Activated naive CD8-positive, alpha-beta T cell treated with anti-CD3 and anti-CD28 coated beads, Interleukin-2, amount 10 ng/mL, durations not matched to agents 7 days and 5 days (primary cell): ENCODE data around the gene NUDT17. TPM values are rescaled to one million over a fixed set of nuclear protein-coding genes. Genes with fewer than 3 reads are reported as not detected.
"Not testable (repeated sequence)": the region's sequence is repeated elsewhere in the genome, so short reads cannot be mapped to it uniquely, and the experiment has no call there.

ENCODE experiments used
- ATAC-seq: fragments of 150-1000 bp; cut with Tn5 transposase; one replicate; pipeline ENCODE4 v1.10.0; 2021; ENCODE audit warnings: low read depth, moderate library complexity
- POLR2A ChIA-PET: fragments of 350-600 bp; sonication (Branson Sonifier 250); formaldehyde crosslinking; loops from one replicate; lab custom pipeline; 2021; ENCODE audit warnings: antibody characterized with exemption; lab: Charles Lee
- DNase-seq: peaks from one replicate; pipeline ENCODE4 v3.0.0; 2021
- H3K27ac Mint-ChIP-seq: one replicate; pipeline ENCODE4 v1.8.0; 2022; ENCODE audit warnings: mild to moderate bottlenecking, mixed read lengths
- H3K27me3 Mint-ChIP-seq: one replicate; pipeline ENCODE4 v1.8.0; 2022; ENCODE audit warnings: mild to moderate bottlenecking, moderate library complexity, mixed read lengths
- H3K36me3 Mint-ChIP-seq: one replicate; pipeline ENCODE4 v1.8.0; 2021; ENCODE audit warnings: mild to moderate bottlenecking, mixed read lengths
- H3K4me1 Mint-ChIP-seq: one replicate; pipeline ENCODE4 v1.8.0; 2021; ENCODE audit warnings: mixed read lengths
- H3K4me3 Mint-ChIP-seq: one replicate; pipeline ENCODE4 v1.8.0; 2022; ENCODE audit warnings: mild to moderate bottlenecking, moderate library complexity, mixed read lengths
- H3K9me3 Mint-ChIP-seq: one replicate; pipeline ENCODE4 v1.8.0; 2021; ENCODE audit warnings: mixed read lengths
- total RNA-seq, 2 experiments: library from RNA; stranded (reverse); gene quantifications; one replicate each; pipeline ENCODE4 v1.2.3, GENCODE V29; 2021

The NUDT17 gene
- 1 to 10 TPM; 2.9 to 3.5 TPM for total RNA-seq

GRCh38 chr1:145845514-145846161, at the start of gene NUDT17:
NUDT17 (plus strand) TSS chr1:145845630; CDS start chr1:145845641, 11 bp downstream.
- POLR2A ChIA-PET, result interaction anchor here (0.6 to 4.9 kb wide), 18 partner anchors 13 to 190 kb away, joined by 3 to 41 read pairs (median 4); partner anchors contain the start of genes ANKRD34A, ANKRD35, ITGA10 and LIX1L
- Mint-ChIP-seq H3K36me3 (peaks cover 5% of the 10 kb centered on the region), H3K4me1 (peaks cover 6% of the 10 kb centered on the region), H3K27me3 (no peaks in the 10 kb centered on the region), H3K27ac (no peak within 1 kb of the TSS), H3K9me3 (no peaks in the 10 kb centered on the region), H3K4me3 (no peak within 1 kb of the TSS)
- DNase-seq (peak; percentile 85), ATAC-seq (peak; percentile 77)

- peaks cover 63% of the 10 kb centered on the region for H3K36me3 Mint-ChIP-seq
- POLR2A ChIA-PET, result no interaction called here
- H3K9me3 Mint-ChIP-seq, result peaks cover 21% of the 10 kb centered on the region
- no peaks in the 10 kb centered on the region for H3K27me3 Mint-ChIP-seq
- no peak for ATAC-seq
- H3K4me3 Mint-ChIP-seq, result no peak overlapping the region
- no peak for DNase-seq
- H3K27ac Mint-ChIP-seq, result no peak overlapping the region
- H3K4me1 Mint-ChIP-seq, result peaks cover 17% of the 10 kb centered on the region
Measured at GRCh38 chr1:145796753-145797152, 48.7 kb upstream of the NUDT17 start.

GRCh38 chr1:145799806-145800205, 45.6 kb upstream of the NUDT17 start:
- H3K27ac Mint-ChIP-seq, result no peak overlapping the region
- H3K36me3 Mint-ChIP-seq, result peaks cover 51% of the 10 kb centered on the region
- DNase-seq (no peak), ATAC-seq (no peak)
- H3K27me3 Mint-ChIP-seq, result no peaks in the 10 kb centered on the region
- POLR2A ChIA-PET, result no interaction called here
- peaks cover 21% of the 10 kb centered on the region for H3K9me3 Mint-ChIP-seq
- H3K4me3 Mint-ChIP-seq, result no peak overlapping the region
- H3K4me1 Mint-ChIP-seq, result peaks cover 21% of the 10 kb centered on the region

GRCh38 chr1:145804235-145805045, 41.0 kb upstream of the NUDT17 start:
- no peak for ATAC-seq
- Mint-ChIP-seq H3K36me3 (peaks cover 27% of the 10 kb centered on the region), H3K27me3 (no peaks in the 10 kb centered on the region), H3K4me3 (no peak overlapping the region), H3K9me3 (peaks cover 2% of the 10 kb centered on the region), H3K4me1 (peaks cover 16% of the 10 kb centered on the region), H3K27ac (no peak overlapping the region)
- POLR2A ChIA-PET, result no interaction called here
- no peak for DNase-seq

GRCh38 chr1:145805057-145805456, 40.4 kb upstream of the NUDT17 start:
- no peaks in the 10 kb centered on the region for H3K9me3 Mint-ChIP-seq
- peaks cover 16% of the 10 kb centered on the region for H3K4me1 Mint-ChIP-seq
- H3K27me3 Mint-ChIP-seq, result no peaks in the 10 kb centered on the region
- DNase-seq, result no peak
- H3K4me3 Mint-ChIP-seq, result no peak overlapping the region
- no peak for ATAC-seq
- H3K36me3 Mint-ChIP-seq, result peaks cover 21% of the 10 kb centered on the region
- H3K27ac Mint-ChIP-seq, result no peak overlapping the region
- POLR2A ChIA-PET, result no interaction called here

GRCh38 chr1:145806408-145806807, 39.0 kb upstream of the NUDT17 start:
- peaks cover 12% of the 10 kb centered on the region for H3K4me1 Mint-ChIP-seq
- POLR2A ChIA-PET, result no interaction called here
- no peak for DNase-seq
- H3K4me3 Mint-ChIP-seq, result no peak overlapping the region
- no peaks in the 10 kb centered on the region for H3K9me3 Mint-ChIP-seq
- peaks cover 16% of the 10 kb centered on the region for H3K36me3 Mint-ChIP-seq
- ATAC-seq, result no peak
- no peak overlapping the region for H3K27ac Mint-ChIP-seq
- H3K27me3 Mint-ChIP-seq, result no peaks in the 10 kb centered on the region

GRCh38 chr1:145806844-145807243, 38.6 kb upstream of the NUDT17 start:
- Mint-ChIP-seq H3K4me3 (no peak overlapping the region), H3K4me1 (peaks cover 10% of the 10 kb centered on the region), H3K27me3 (no peaks in the 10 kb centered on the region), H3K27ac (no peak overlapping the region), H3K36me3 (peaks cover 14% of the 10 kb centered on the region), H3K9me3 (no peaks in the 10 kb centered on the region)
- POLR2A ChIA-PET, result no interaction called here
- ATAC-seq (no peak), DNase-seq (no peak)

GRCh38 chr1:145812977-145813810, 32.2 kb upstream of the NUDT17 start:
- H3K4me3 Mint-ChIP-seq, H3K36me3 Mint-ChIP-seq, H3K27ac Mint-ChIP-seq, H3K4me1 Mint-ChIP-seq, H3K9me3 Mint-ChIP-seq, ATAC-seq, H3K27me3 Mint-ChIP-seq, DNase-seq, POLR2A ChIA-PET: not testable (repeated sequence)

- H3K4me1 Mint-ChIP-seq, POLR2A ChIA-PET, H3K36me3 Mint-ChIP-seq, H3K9me3 Mint-ChIP-seq, H3K27ac Mint-ChIP-seq, H3K4me3 Mint-ChIP-seq, DNase-seq, H3K27me3 Mint-ChIP-seq, ATAC-seq: not testable (repeated sequence)
Measured at GRCh38 chr1:145818095-145818494, 27.3 kb upstream of the NUDT17 start.

GRCh38 chr1:145822779-145823331, 22.6 kb upstream of the NUDT17 start:
- peak overlapping the region; percentile 19 for H3K4me3 Mint-ChIP-seq
- not testable (repeated sequence) for H3K27me3 Mint-ChIP-seq

GRCh38 chr1:145823565-145824498, 21.6 kb upstream of the NUDT17 start, which contains the start of the genes POLR3C and RNF115:
POLR3C (plus strand) TSS chr1:145824200; CDS start chr1:145825777, 1,577 bp downstream.
RNF115 (minus strand) TSS chr1:145824095; CDS start chr1:145823873, 222 bp downstream.
- Mint-ChIP-seq H3K27ac (peak within 1 kb of the TSS; percentile 92), H3K9me3 (no peaks in the 10 kb centered on the region), H3K4me1 (peaks cover 25% of the 10 kb centered on the region), H3K4me3 (peak within 1 kb of the TSS; percentile 86), H3K36me3 (peaks cover 25% of the 10 kb centered on the region), H3K27me3 (no peaks in the 10 kb centered on the region)
- POLR2A ChIA-PET, result interaction anchor here (0.7 to 3.6 kb wide), 10 partner anchors 22 to 228 kb away, joined by 3 to 18 read pairs (median 4); partner anchors contain the start of genes ANKRD34A, NUDT17, PIAS3 and POLR3GL
- ATAC-seq (peak; percentile 96), DNase-seq (peak; percentile 87)

More at GRCh38 chr1:145822779-145823331, 22.6 kb upstream of the NUDT17 start:
- Mint-ChIP-seq H3K36me3 (peaks cover 16% of the 10 kb centered on the region), H3K4me1 (peaks cover 21% of the 10 kb centered on the region)
- POLR2A ChIA-PET, result interaction anchor here (1.0 kb wide), 1 partner anchor 37 kb away, joined by 6 read pairs; the partner anchor contains the start of gene PIAS3
- DNase-seq, ATAC-seq, H3K27ac Mint-ChIP-seq, H3K9me3 Mint-ChIP-seq: not testable (repeated sequence)

GRCh38 chr1:145824499-145824842, 21.0 kb upstream of the NUDT17 start:
- DNase-seq, result no peak

More at GRCh38 chr1:145824499-145824842, 21.0 kb upstream of the NUDT17 start:
- no peak for ATAC-seq
- POLR2A ChIA-PET, result interaction anchor here (0.9 to 3.6 kb wide), 7 partner anchors 21 to 213 kb away, joined by 3 to 18 read pairs (median 4); partner anchors contain the start of genes ANKRD34A, NUDT17, PIAS3 and POLR3GL
- peaks cover 25% of the 10 kb centered on the region for H3K36me3 Mint-ChIP-seq
- peaks cover 24% of the 10 kb centered on the region for H3K4me1 Mint-ChIP-seq
- no peaks in the 10 kb centered on the region for H3K27me3 Mint-ChIP-seq
- peak overlapping the region; percentile 92 for H3K27ac Mint-ChIP-seq
- no peaks in the 10 kb centered on the region for H3K9me3 Mint-ChIP-seq
- peak overlapping the region; percentile 86 for H3K4me3 Mint-ChIP-seq
